ENCODE measurements around the gene GGT5.
"Not testable (repeated sequence)": the region's sequence is repeated elsewhere in the genome, so short reads cannot be mapped to it uniquely, and the experiment has no call there.

GRCh38 chr22:24203856-24204255, 41.0 kb downstream of the GGT5 start:
- TF ChIP-seq CTCF (conservative IDR thresholded peaks at IDR 0.05); EZH2 (IDR thresholded peaks at IDR 0.05; ENCODE audit: low read depth): not testable (repeated sequence)

All from PC-9 (cell line).